ELF-1 (cell line): ENCODE results near the gene TXLNG.

Experiments used
- DNase-seq: peaks from one replicate; pipeline ENCODE4 v3.0.0-alpha.2; 2016; ENCODE audit warnings: low read depth, low spot score

TXLNG gene

DNA sequence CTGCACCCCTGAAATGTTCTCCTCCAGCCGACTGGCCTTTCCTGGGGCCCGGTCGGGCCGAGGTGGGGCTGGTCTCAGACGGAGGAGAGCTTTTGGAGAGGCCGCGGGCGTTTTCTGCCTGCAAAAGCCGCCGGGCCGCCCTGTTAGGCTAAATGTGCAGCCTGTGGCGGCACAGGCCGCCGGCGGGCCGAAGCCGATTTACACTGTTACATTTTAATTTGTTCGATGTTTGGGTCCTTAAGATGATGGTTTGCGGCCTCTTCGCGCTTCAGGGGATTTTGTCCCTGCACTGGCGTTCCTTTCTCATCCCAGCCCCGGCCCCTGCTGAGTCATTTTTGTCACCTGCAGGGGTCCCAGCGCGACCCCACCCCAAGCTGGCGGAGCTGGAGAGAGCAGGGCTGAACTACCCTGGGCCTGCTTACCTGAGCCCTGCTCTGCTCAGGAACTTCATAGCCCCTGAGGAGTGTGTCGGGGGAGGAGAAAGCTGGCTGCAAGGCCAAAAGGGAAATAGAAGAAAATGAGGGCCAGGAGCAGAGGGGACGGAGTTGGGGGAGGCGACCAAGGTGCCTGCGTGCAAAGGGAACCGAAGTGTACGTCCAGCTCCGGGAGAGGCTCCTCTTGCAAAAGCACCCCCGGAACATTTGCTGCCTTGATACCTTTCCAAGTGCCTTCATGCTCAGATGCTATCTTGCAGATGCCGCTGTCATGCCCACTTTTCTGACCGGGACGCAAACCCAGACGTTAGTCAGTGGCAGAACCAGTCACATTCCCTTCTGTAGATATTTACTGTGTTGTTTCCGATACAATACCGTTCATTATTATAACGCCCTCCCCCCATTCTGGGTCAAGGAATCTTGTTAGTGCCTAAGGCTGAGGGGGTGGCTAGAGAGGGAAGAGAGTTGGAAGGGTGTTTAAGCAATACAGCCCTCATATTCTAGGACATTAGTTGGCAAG, 84.9 kb downstream of the TXLNG start:
- peak; percentile 90 for DNase-seq

DNA sequence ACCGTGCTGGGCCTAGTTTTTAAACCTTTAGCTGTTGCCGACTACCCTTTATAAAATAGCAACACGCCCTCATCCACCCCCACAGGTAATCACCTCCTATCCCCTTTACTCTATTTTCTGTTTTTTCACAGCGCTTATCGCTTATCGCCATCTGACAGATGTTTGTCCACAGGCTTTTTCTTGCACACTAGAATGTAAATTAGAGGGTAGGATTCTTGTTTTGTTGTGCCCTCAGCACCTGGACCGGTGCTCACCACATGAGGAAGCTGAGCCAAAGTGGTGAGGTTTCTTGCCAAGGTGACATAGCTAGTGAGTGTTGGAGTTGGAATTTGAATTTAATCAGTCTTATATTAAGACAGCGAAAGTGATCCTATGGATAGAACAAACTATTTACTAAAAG, 86.8 kb downstream of the TXLNG start:
- DNase-seq = no peak

DNA sequence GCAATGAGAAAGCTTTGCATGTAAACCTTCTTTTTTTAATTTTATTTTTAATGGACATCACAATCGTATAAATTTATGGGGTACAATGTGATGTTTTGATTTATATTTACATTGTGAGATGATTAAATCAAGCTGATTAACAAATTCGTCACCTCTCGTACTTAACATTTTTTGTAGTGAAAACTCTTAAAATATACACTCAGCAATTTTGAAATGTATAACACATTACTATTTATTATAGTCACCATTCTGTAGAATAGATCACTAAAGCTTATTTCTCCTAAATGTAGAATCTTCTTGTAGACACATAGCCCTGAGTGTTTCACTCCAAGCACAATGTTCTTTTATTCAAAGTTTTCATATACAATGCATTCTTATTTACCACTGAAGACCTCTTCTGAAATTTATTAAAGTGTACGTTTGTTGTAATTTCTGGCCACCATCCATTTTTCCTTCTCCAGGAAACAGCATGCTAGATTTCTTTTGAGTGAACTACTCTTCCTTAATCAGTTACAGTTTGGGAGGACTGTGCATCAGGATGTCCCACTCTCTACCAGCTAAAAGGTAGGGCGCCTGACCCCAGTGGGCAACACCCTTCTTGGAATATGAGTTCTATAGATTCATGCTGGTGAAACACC, 88.3 kb downstream of the TXLNG start:
- no peak for DNase-seq

DNA sequence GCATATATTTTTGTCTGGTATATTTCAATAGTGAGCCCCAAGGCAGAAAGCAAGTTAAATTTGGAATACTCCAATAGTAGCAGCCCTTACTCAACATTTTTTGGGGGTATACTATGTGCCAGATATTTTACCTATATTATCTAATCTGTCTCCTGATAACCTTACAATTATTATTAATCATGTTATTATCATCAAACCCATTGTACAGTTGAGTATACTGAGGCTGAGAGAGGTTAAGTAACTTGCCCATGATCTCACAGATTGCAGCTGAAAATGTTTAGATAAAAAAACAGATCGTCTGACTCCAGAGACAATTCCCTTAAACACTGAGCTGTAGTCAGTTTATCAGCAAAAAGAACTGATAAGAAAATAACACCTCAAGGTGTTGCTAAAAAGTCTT, 90.4 kb downstream of the TXLNG start:
- DNase-seq = no peak

DNA sequence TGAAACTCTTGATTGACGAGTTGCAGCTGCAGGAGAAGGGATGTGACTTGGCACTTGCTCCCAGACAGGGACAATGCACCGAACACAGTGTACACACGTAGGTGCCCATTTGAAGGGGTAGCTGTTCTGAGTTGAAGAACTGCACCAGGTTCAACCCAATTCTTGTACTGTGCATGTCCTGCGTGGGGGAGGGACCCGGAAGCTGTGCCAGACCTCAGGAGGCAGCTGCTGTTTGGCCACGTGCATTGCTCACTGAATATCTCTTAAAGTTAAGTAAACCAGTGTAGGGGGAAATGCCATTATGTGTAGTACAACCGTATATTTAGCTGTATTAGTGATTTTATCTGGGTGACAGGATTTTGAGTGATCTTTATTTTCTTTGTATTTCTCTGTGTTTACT, 95.9 kb downstream of the TXLNG start:
- no peak for DNase-seq

DNA sequence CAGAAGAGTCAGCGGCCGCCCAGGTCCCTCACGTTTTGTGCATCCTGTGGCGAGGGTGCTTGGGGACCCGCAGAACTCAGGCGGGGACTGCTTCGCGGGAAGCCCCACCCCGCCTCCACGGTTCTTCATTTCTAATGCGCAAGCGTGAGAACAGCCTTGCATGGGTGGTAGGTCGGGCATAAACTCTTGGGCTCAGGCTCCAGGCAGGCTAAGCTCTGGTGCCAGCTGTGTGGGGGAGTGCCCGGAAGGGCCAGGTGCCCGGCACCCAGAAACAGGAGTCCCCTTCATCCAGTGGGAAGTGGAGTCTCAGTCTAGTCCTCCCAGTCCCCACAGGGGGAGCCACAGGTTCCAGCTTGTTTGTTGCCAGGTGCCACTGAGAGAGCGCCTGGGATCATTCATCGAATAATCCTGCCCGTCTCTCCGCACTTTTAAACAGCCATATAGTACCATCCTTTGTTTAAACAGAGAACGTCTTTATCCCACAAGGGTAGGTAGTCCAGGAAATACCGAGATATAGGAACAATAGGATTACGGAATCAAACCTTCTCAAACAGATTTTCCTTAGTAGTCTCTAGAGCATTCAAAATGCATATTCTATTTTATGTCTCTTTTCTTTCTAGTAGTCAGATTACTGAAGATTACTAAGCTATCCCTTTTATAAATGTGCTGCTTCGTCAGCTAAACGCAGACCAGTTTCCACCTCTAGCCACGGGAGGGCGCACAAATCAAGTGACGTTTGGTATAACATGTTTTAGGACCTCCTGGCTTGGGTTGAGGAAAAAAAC, 96.6 kb downstream of the TXLNG start:
- DNase-seq = peak; percentile 73

DNA sequence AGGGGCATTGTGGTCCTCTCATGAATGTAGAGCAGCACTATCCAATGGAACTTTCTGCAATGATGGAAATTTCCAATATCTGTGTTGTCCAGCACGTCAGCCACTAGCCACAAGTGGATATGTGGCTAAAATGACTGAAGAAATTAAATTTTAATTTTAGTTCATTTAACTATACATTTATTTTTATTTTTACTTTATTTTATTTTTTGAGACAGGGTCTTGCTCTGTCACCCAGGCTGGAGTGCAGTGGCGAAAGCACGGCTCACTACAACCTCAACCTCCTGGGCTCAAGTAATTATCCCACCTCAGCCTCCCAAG, 97.2 kb downstream of the TXLNG start:
- DNase-seq = no peak

DNA sequence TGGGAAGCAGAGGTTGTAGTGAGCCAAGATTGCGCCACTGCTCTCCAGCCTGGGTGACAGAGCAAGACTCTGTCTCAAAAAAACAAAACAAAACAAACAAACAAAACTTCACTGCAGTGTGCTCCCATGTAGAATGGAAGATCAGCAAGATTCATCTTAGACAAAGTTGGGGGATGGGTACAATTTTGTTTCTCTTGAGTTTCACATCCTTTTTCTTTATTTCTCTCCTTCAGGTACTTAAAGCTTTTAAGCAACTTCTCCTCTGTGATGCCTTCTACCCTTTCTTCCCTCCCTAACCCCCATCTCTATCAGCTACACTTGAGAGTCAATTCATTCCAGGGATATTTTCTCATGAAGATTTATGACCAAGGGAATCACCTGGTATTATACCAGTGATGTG, 99.4 kb downstream of the TXLNG start:
- no peak for DNase-seq

DNA sequence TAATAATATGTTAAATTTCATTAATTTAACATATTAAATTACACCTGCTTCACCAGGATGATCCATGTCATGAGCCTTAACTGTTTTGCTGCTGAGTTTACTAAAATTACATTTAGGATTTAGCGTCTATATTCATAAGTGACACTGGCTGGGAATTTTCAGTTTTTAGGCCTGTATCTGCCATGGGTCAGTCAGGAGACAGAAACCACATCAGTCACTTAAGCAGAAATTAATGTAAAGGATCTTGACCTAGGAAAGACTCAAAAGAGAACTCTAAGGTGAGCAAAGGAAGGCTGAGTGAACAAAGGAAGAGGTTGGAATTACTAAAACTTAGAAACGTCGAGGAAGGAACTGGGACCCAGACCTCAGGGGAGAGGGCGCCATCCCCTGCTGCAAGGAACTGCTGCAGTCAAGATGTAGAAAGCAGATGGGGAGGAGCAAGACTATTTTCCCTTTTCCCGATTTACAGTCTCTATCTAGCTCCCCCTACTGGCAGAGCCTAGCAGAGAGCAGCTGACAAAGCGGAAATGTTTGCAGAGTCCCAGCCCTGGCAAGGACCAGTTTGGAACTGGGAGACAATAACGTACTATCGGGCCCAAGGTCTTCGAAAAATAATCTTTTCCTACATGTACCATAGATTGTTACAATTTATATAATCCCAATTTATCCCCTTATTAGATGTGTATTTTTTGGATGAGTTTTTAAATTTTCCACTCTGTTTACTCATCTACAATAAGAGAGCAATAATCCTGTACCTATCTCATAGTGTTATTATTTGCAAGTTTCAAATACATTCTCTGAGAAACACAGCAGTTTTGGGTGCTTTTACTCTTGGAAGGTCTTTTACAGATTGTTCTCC, 106.5 kb downstream of the TXLNG start:
- DNase-seq = peak; percentile 90
